SK-N-SH treated with all-trans-retinoic acid at 6 μM for 48 hours (cell line): ENCODE measurements around the gene EYA4.

Source experiments
- ATAC-seq: fragments of 200-7000 bp; cut with Tn5 transposase; 3 replicates; pipeline ENCODE4 v1.9.1; 2020; ENCODE audit warnings: mild to moderate bottlenecking, moderate library complexity
- ARNTL ChIP-seq: fragments of 450-650 bp; formaldehyde crosslinking; IDR thresholded peaks from 2 replicates; pipeline ENCODE4 v1.5.0; 2020; ENCODE audit warnings: low read depth, mild to moderate bottlenecking, moderate library complexity, borderline replicate concordance
- BACH2 ChIP-seq: fragments of 250-450 bp; sonication (Bioruptor Pico); IDR thresholded peaks from 2 replicates; pipeline ENCODE4 v1.9.0; 2021; ENCODE audit warnings: mild to moderate bottlenecking, borderline replicate concordance
- CREB5 ChIP-seq: fragments of 250-450 bp; sonication (Bioruptor Pico); IDR thresholded peaks from 2 replicates; pipeline ENCODE4 v1.5.1; 2020; ENCODE audit warnings: low read depth, mild to moderate bottlenecking, moderate library complexity
- CSDC2 ChIP-seq: fragments of 250-450 bp; sonication (Bioruptor Pico); IDR thresholded peaks from 2 replicates; pipeline ENCODE4 v1.5.0; 2020; ENCODE audit warnings: mild to moderate bottlenecking, moderate library complexity
- CSRNP3 ChIP-seq: fragments of 250-450 bp; sonication (Bioruptor Pico); IDR thresholded peaks from 2 replicates; pipeline ENCODE4 v1.5.1; 2021; ENCODE audit warnings: mild to moderate bottlenecking, moderate library complexity
- ESRRG ChIP-seq: fragments of 250-450 bp; sonication (Bioruptor Pico); IDR thresholded peaks from 2 replicates; pipeline ENCODE4 v1.6.1; 2021; ENCODE audit warnings: mild to moderate bottlenecking
- GLIS3 ChIP-seq: fragments of 250-450 bp; sonication (Bioruptor Pico); IDR thresholded peaks from 2 replicates; pipeline ENCODE4 v1.5.0; 2020; ENCODE audit warnings: mild to moderate bottlenecking, moderate library complexity
- ISL1 ChIP-seq: fragments of 250-450 bp; sonication (Bioruptor Pico); IDR thresholded peaks from 2 replicates; pipeline ENCODE4 v2.1.2; 2022; ENCODE audit warnings: mild to moderate bottlenecking, moderate library complexity
- OSR1 ChIP-seq: fragments of 250-450 bp; sonication (Bioruptor Pico); IDR thresholded peaks from 2 replicates; pipeline ENCODE4 v1.8.0; 2022; ENCODE audit warnings: moderate library complexity, mild to moderate bottlenecking, inconsistent platforms
- PATZ1 ChIP-seq: fragments of 250-450 bp; sonication (Bioruptor Pico); IDR thresholded peaks from 2 replicates; pipeline ENCODE4 v1.8.0; 2020; ENCODE audit warnings: mild to moderate bottlenecking, moderate library complexity, borderline replicate concordance
- POU6F1 ChIP-seq: fragments of 250-450 bp; sonication (Bioruptor Pico); IDR thresholded peaks from 2 replicates; pipeline ENCODE4 v1.8.0; 2021; ENCODE audit warnings: low read depth, mild to moderate bottlenecking, moderate library complexity, borderline replicate concordance
- PPARA ChIP-seq: fragments of 250-450 bp; sonication (Bioruptor Pico); IDR thresholded peaks from 2 replicates; pipeline ENCODE4 v1.5.0; 2020; ENCODE audit warnings: mild to moderate bottlenecking, borderline replicate concordance
- RARB ChIP-seq: fragments of 250-450 bp; sonication (Bioruptor Pico); IDR thresholded peaks from 2 replicates; pipeline ENCODE4 v1.8.0; 2021; ENCODE audit warnings: mild to moderate bottlenecking, moderate library complexity
- SNAI2 ChIP-seq: fragments of 250-450 bp; sonication (Bioruptor Pico); IDR thresholded peaks from 2 replicates; pipeline ENCODE4 v1.5.0; 2020; ENCODE audit warnings: mild to moderate bottlenecking, moderate library complexity
- TCF4 ChIP-seq: fragments of 250-450 bp; sonication (Bioruptor Pico); IDR thresholded peaks from 2 replicates; pipeline ENCODE4 v1.8.0; 2021; ENCODE audit warnings: mild to moderate bottlenecking, moderate library complexity, borderline replicate concordance
- TOX ChIP-seq: fragments of 250-450 bp; sonication (Bioruptor Pico); IDR thresholded peaks from 2 replicates; pipeline ENCODE4 v1.8.0; 2021; ENCODE audit warnings: mild to moderate bottlenecking, moderate library complexity, borderline replicate concordance
- TSHZ2 ChIP-seq: fragments of 250-450 bp; sonication (Bioruptor Pico); IDR thresholded peaks from 2 replicates; pipeline ENCODE4 v1.5.0; 2020; ENCODE audit warnings: mild to moderate bottlenecking, moderate library complexity
- ZC3H10 ChIP-seq: fragments of 250-450 bp; sonication (Bioruptor Pico); IDR thresholded peaks from 2 replicates; pipeline ENCODE4 v1.5.1; 2021; ENCODE audit warnings: mild to moderate bottlenecking, moderate library complexity
- ZFP3 ChIP-seq: fragments of 250-450 bp; sonication (Bioruptor Pico); IDR thresholded peaks from 2 replicates; pipeline ENCODE4 v1.5.0; 2020; ENCODE audit warnings: mild to moderate bottlenecking, moderate library complexity
- ZNF565 ChIP-seq: fragments of 450-650 bp; formaldehyde crosslinking; conservative IDR thresholded peaks from 2 replicates; pipeline ENCODE4 v1.5.0; 2020; ENCODE audit warnings: low read depth, mild to moderate bottlenecking, moderate library complexity
- ZNF70 ChIP-seq: fragments of 450-650 bp; formaldehyde crosslinking; IDR thresholded peaks from 2 replicates; pipeline ENCODE4 v1.5.0; 2020; ENCODE audit warnings: mild to moderate bottlenecking, moderate library complexity
- ZNF8 ChIP-seq: fragments of 450-650 bp; formaldehyde crosslinking; IDR thresholded peaks from 2 replicates; pipeline ENCODE4 v1.5.0; 2020; ENCODE audit warnings: mild to moderate bottlenecking, moderate library complexity

EYA4 gene

GRCh38 chr6:133568970-133569889 lies 328.1 kb downstream of the EYA4 start:
- no peak for TF ChIP-seq CSDC2 (CRISPR knock-in tag)
- TF ChIP-seq ESRRG = no peak
- TF ChIP-seq ISL1 (CRISPR knock-in tag) = no peak
- TF ChIP-seq ZNF8 (CRISPR knock-in tag) = no peak
- no peak for TF ChIP-seq ZFP3 (CRISPR knock-in tag)
- TF ChIP-seq CSRNP3 = no peak
- no peak for TF ChIP-seq PPARA (CRISPR knock-in tag)
- TF ChIP-seq ZNF565 (CRISPR knock-in tag) = no peak
- TF ChIP-seq OSR1 (CRISPR knock-in tag) = no peak
- TF ChIP-seq ZC3H10 (CRISPR knock-in tag) = no peak
- no peak for TF ChIP-seq RARB (CRISPR knock-in tag)
- TF ChIP-seq TOX = no peak
- no peak for TF ChIP-seq TSHZ2 (CRISPR knock-in tag)
- TF ChIP-seq TCF4 = no peak
- no peak for TF ChIP-seq ZNF70
- no peak for TF ChIP-seq ARNTL (CRISPR knock-in tag)
- no peak for TF ChIP-seq SNAI2
- no peak for TF ChIP-seq POU6F1 (CRISPR knock-in tag)
- TF ChIP-seq BACH2 (CRISPR knock-in tag) = no peak
- ATAC-seq = peak; percentile 95

GRCh38 chr6:133571681-133572080 lies 330.5 kb downstream of the EYA4 start:
- TF ChIP-seq ZFP3 (CRISPR knock-in tag) = no peak
- TF ChIP-seq SNAI2 = no peak
- no peak for TF ChIP-seq TSHZ2 (CRISPR knock-in tag)
- TF ChIP-seq CSRNP3 = no peak
- TF ChIP-seq ESRRG = no peak
- TF ChIP-seq PATZ1 (CRISPR knock-in tag) = no peak
- TF ChIP-seq CREB5 (CRISPR knock-in tag) = no peak
- TF ChIP-seq OSR1 (CRISPR knock-in tag) = no peak
- TF ChIP-seq GLIS3 (CRISPR knock-in tag) = no peak
- TF ChIP-seq ZNF8 (CRISPR knock-in tag) = no peak
- no peak for TF ChIP-seq ZC3H10 (CRISPR knock-in tag)
- no peak for TF ChIP-seq ZNF565 (CRISPR knock-in tag)
- TF ChIP-seq BACH2 (CRISPR knock-in tag) = no peak
- ATAC-seq = no peak
